ENCODE data around the gene PYGM. TPM values are rescaled to one million over a fixed set of nuclear protein-coding genes. Genes with fewer than 3 reads are reported as not detected.

Gene PYGM
- total RNA-seq, 1 experiment from 2014 or later = 1.4 TPM

DNA sequence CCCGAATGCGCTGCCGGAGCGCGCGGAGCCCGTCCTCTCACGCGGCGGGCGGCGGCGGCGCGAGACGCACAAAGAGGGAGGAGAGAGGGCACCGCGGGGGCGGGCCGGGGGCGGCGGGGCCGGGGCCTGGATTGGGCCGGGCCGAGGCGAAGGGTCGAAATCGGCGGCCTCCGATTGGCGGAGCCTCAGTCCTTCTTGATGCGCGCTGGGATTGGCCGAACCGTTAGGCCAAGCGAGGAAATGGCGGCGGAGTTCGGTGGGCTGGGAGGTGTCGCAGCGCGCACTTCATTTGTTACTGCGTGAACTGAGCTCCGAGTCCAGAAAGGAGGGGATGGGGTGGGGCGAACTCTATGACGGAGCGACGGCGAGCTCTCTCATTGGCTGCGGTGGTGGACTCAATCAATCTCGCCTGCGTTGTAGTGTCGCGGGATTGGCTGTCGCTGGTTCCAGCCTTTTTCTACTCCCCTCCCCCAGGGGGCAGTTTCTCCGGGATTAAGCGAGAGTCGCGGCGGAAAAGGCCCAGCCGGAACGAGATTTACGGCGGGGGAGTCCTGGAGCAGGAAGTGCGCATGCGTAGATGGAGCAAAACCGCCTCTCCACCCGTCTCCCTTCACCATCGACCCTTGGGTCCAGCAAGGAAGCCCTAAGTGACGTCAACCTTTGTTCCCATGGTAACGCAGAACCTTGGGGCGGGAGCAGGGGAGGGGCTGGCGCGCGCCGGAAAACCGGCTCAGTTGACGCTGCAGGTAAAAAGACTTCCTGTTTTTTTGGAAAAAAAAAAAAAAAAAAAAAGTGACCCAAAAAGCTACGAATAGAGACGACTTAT, 18.9 kb upstream of the PYGM start, which contains the start of gene SF1:
Gene SF1, minus strand, starts transcription at position 70 of the 826 bp plus-strand sequence. CDS start 150 bp downstream, outside the sequence.
- TF ChIP-seq, protein P1, sequence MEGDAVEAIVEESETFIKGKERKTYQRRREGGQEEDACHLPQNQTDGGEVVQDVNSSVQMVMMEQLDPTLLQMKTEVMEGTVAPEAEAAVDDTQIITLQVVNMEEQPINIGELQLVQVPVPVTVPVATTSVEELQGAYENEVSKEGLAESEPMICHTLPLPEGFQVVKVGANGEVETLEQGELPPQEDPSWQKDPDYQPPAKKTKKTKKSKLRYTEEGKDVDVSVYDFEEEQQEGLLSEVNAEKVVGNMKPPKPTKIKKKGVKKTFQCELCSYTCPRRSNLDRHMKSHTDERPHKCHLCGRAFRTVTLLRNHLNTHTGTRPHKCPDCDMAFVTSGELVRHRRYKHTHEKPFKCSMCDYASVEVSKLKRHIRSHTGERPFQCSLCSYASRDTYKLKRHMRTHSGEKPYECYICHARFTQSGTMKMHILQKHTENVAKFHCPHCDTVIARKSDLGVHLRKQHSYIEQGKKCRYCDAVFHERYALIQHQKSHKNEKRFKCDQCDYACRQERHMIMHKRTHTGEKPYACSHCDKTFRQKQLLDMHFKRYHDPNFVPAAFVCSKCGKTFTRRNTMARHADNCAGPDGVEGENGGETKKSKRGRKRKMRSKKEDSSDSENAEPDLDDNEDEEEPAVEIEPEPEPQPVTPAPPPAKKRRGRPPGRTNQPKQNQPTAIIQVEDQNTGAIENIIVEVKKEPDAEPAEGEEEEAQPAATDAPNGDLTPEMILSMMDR (IDR thresholded peaks at IDR 0.05; ENCODE audit: insufficient read depth in 1 of 2, low read depth in 1 of 2, low read length in 1 of 2, severe bottlenecking in 1 of 2, unreplicated experiment in 1 of 2) = no peak
- Mint-ChIP-seq H3K27ac (ENCODE audit: unreplicated experiment) (peak within 1 kb of the TSS; percentile 99), H3K4me3 (ENCODE audit: unreplicated experiment) (peak within 1 kb of the TSS; percentile 91), H3K27me3 (ENCODE audit: insufficient read depth, unreplicated experiment) (no peaks in the 10 kb centered on the region), H3K9me3 (ENCODE audit: unreplicated experiment) (no peaks in the 10 kb centered on the region), H3K36me3 (ENCODE audit: insufficient read depth, unreplicated experiment) (peaks cover 56% of the 10 kb centered on the region), H3K4me1 (ENCODE audit: low read depth, unreplicated experiment) (peaks cover 7% of the 10 kb centered on the region)
- Histone ChIP-seq H3K9me3 (no peaks in the 10 kb centered on the region), H3K4me1 (peaks cover 17% of the 10 kb centered on the region), H3K27me3 (replicated peaks; ENCODE audit: control insufficient read depth, insufficient read depth, low read length) (no peaks in the 10 kb centered on the region), H3K36me3 (ENCODE audit: control insufficient read depth, insufficient read depth, low read length) (peaks cover 13% of the 10 kb centered on the region), H3K4me3 (ENCODE audit: low read depth, low read length) (peak within 1 kb of the TSS; percentile 99)
- no TSS peak for BruUV-seq (replicated peaks)
- CTCF ChIA-PET = interaction anchor here (0.6 to 1.9 kb wide), 23 partner anchors 9 to 461 kb away, joined by 3 to 8 read pairs (median 4); partner anchors contain the start of genes ARL2, BATF2, CDC42BPG and EHD1
- DNase-seq = peak; percentile 100
- intact Hi-C loops (cut with micrococcal nuclease; ENCODE audit: unreplicated experiment) = loop anchor here (1.0 to 10.0 kb wide), 4 partner anchors 24 to 336 kb away; partner anchors contain the start of genes CDC42BPG, MAP4K2, MEN1 and TM7SF2
- POLR2A ChIA-PET = interaction anchor here (0.5 to 1.5 kb wide), 33 partner anchors 9 to 555 kb away, joined by 3 to 18 read pairs (median 5); partner anchors contain the start of genes CAPN1, CDC42BPG, DPF2 and EHD1

DNA sequence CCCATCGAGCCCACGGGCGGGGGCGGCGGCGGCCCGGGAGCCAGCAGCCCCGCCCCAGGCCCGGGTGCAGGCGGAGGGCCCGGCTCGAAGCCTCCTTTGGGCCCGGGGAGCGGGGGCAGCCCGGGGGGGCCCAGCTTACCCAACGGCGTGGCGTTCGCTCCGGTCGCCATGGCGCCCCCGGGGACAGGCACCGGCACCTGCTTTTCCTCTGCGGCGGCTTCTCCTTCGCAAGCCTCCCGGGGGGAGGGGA, 18.4 kb upstream of the PYGM start:
- Mint-ChIP-seq H3K36me3 (ENCODE audit: insufficient read depth, unreplicated experiment) (peaks cover 62% of the 10 kb centered on the region), H3K27me3 (ENCODE audit: insufficient read depth, unreplicated experiment) (no peaks in the 10 kb centered on the region), H3K27ac (ENCODE audit: unreplicated experiment) (peak overlapping the region; percentile 99), H3K4me1 (ENCODE audit: low read depth, unreplicated experiment) (peaks cover 7% of the 10 kb centered on the region), H3K4me3 (ENCODE audit: unreplicated experiment) (peak overlapping the region; percentile 91), H3K9me3 (ENCODE audit: unreplicated experiment) (no peaks in the 10 kb centered on the region)
- Histone ChIP-seq H3K36me3 (ENCODE audit: control insufficient read depth, insufficient read depth, low read length) (peaks cover 17% of the 10 kb centered on the region), H3K9me3 (no peaks in the 10 kb centered on the region), H3K27me3 (replicated peaks; ENCODE audit: control insufficient read depth, insufficient read depth, low read length) (no peaks in the 10 kb centered on the region), H3K4me1 (peaks cover 17% of the 10 kb centered on the region), H3K4me3 (ENCODE audit: low read depth, low read length) (peak overlapping the region; percentile 99)
- CTCF ChIA-PET = interaction anchor here (0.6 to 1.9 kb wide), 22 partner anchors 10 to 460 kb away, joined by 3 to 8 read pairs (median 4); partner anchors contain the start of genes ARL2, BATF2, CDC42BPG and MAP4K2
- no peak for DNase-seq
- intact Hi-C loops (cut with micrococcal nuclease; ENCODE audit: unreplicated experiment) = loop anchor here (1.0 to 10.0 kb wide), 4 partner anchors 25 to 337 kb away; partner anchors contain the start of genes CDC42BPG, MAP4K2, MEN1 and TM7SF2
- POLR2A ChIA-PET = interaction anchor here (0.9 to 1.5 kb wide), 21 partner anchors 14 to 555 kb away, joined by 3 to 18 read pairs (median 7); partner anchors contain the start of genes CAPN1, DPF2, FAU and MAP4K2
- TF ChIP-seq, protein P1 (IDR thresholded peaks at IDR 0.05; ENCODE audit: insufficient read depth in 1 of 2, low read depth in 1 of 2, low read length in 1 of 2, severe bottlenecking in 1 of 2, unreplicated experiment in 1 of 2) = no peak
- BruUV-seq (replicated peaks) = no TSS peak

Measured in Caco-2 (cell line).